B cell (primary cell): Measurements from ENCODE around the gene C1QA.

ENCODE experiments used
- CTCF ChIP-seq: fragments of 200-600 bp; IDR thresholded peaks from one replicate; pipeline ENCODE4 v1.8.0; 2022; ENCODE audit warnings: antibody characterized with exemption, mild to moderate bottlenecking
- EZH2 ChIP-seq: IDR thresholded peaks from 2 replicates; pipeline ENCODE4 v1.6.1; 2012; ENCODE audit warnings: borderline replicate concordance, low read depth, mild to moderate bottlenecking, moderate library complexity, low read length; ENCODE audit not compliant: insufficient read depth, poor library complexity, severe bottlenecking

- no peak for TF ChIP-seq CTCF
- no peak for TF ChIP-seq EZH2
Measured at GRCh38 chr1:22688466-22688865, 52.0 kb downstream of the C1QA start.
